Activated CD4-positive, alpha-beta memory T cell treated with anti-CD3 and anti-CD28 coated beads for 36 hours (primary cell): ENCODE data around the gene CCDC85C. TPM values are rescaled to one million over a fixed set of nuclear protein-coding genes. Genes with fewer than 3 reads are reported as not detected.

Experiments
- CTCF ChIA-PET: fragments of 350-600 bp; sonication (Branson Sonifier 250); formaldehyde crosslinking; loops from one replicate; lab custom pipeline; 2021; ENCODE audit warnings: antibody characterized with exemption, inconsistent platforms; lab: Charles Lee
- POLR2A ChIA-PET: fragments of 350-600 bp; sonication (Branson Sonifier 250); formaldehyde crosslinking; loops from one replicate; lab custom pipeline; 2021; ENCODE audit warnings: antibody characterized with exemption; lab: Charles Lee
- DNase-seq: peaks from one replicate; pipeline ENCODE4 v3.0.0-alpha.2; 2020
- H3K27ac Mint-ChIP-seq: one replicate; pipeline ENCODE4 v1.8.0; 2021; ENCODE audit warnings: mixed read lengths
- H3K27me3 Mint-ChIP-seq: one replicate; pipeline ENCODE4 v1.8.0; 2021; ENCODE audit warnings: mixed read lengths
- H3K36me3 Mint-ChIP-seq: one replicate; pipeline ENCODE4 v1.8.0; 2021; ENCODE audit warnings: mixed read lengths
- H3K4me1 Mint-ChIP-seq: one replicate; pipeline ENCODE4 v1.8.0; 2021; ENCODE audit warnings: low read depth, mixed read lengths
- H3K4me3 Mint-ChIP-seq: one replicate; pipeline ENCODE4 v1.8.0; 2021; ENCODE audit warnings: mild to moderate bottlenecking, mixed read lengths
- H3K9me3 Mint-ChIP-seq: one replicate; pipeline ENCODE4 v1.8.0; 2021; ENCODE audit warnings: mixed read lengths
- intact Hi-C: fragments of 100-400 bp; cut with micrococcal nuclease; formaldehyde crosslinking; loops from one replicate; pipeline ENCODE4 v1.15.1; 2023
- total RNA-seq, 2 experiments: library from RNA; stranded (reverse); gene quantifications; one replicate each; pipeline ENCODE4 v1.2.3, GENCODE V29; 2021

CCDC85C gene
- 10 to 100 TPM; 10.7 to 12.3 TPM for total RNA-seq

DNA sequence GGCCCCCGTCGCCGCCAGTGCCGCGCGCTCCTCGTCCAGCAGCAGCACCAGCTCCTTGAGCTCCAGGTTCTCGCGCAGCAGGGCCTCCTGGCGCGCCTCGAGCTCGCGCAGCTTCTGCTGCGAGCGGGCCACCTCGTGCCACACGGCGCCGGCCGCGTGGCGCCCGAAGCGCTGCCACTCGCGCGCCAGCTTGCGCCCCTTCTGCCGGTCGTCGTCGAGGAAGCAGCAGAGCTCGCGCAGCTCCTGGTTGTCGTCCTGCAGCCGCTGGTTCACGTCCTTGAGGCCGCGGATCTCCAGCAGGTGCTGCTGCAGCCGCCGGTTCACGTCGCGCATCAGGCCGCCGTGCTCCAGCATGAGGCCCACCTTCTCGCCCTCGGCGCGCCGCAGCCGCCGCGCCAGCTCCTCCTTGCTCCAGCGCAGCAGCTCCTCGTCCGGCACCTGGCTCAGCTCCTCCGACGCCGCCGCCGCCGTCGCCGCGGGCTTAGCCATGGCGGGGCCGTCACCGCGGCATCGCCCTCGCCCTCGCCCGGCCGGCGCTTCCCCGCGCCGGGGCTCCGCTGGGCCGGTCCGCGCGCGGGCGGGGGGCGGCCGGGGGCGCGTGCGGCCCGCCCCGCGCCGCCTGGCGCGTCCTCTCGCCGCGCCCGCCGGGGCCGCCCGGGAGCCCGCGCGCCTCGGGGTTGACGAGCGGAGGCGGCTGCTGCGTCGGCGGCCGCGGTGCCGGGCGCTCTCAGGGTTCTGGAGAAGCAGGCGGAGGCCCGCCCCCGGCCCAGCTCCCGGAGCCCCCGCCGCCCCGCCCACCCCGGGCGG, at the start of gene CCDC85C:
Gene CCDC85C, minus strand, starts transcription at position 737 of the 807 bp plus-strand sequence. Its CDS starts 248 bp downstream, at position 489.
- H3K27ac Mint-ChIP-seq, result peak within 1 kb of the TSS; percentile 79
- DNase-seq, result peak; percentile 67
- CTCF ChIA-PET, result interaction anchor here (0.9 to 1.5 kb wide), 4 partner anchors 9 to 80 kb away, joined by 3 to 8 read pairs (median 4); partner anchors contain the start of gene CYP46A1

GRCh38 chr14:99651953-99652746, 48.1 kb upstream of the CCDC85C start:
- Mint-ChIP-seq H3K4me1 (no peaks in the 10 kb centered on the region), H3K27me3 (peaks cover 21% of the 10 kb centered on the region), H3K9me3 (no peaks in the 10 kb centered on the region), H3K27ac (no peak overlapping the region), H3K4me3 (no peak overlapping the region), H3K36me3 (no peaks in the 10 kb centered on the region)
- ChIA-PET POLR2A (no interaction called here), CTCF (no interaction called here)
- intact Hi-C loops, result no loop called here
- DNase-seq, result no peak

More for the DNA sequence above, at the start of gene CCDC85C:
- POLR2A ChIA-PET, result interaction anchor here (0.6 to 2.8 kb wide), 4 partner anchors 9 to 123 kb away, joined by 3 to 12 read pairs (median 8); partner anchors contain the start of genes CCNK, CYP46A1 and SETD3
- Mint-ChIP-seq H3K4me1 (peaks cover 26% of the 10 kb centered on the region), H3K9me3 (no peaks in the 10 kb centered on the region), H3K27me3 (no peaks in the 10 kb centered on the region), H3K36me3 (no peaks in the 10 kb centered on the region), H3K4me3 (peak within 1 kb of the TSS; percentile 90)
- intact Hi-C loops, result loop anchor here (1.0 to 10.0 kb wide), 3 partner anchors 79 to 461 kb away; partner anchors contain the start of genes CCNK and EVL

GRCh38 chr14:99650189-99650588, 46.2 kb upstream of the CCDC85C start:
- intact Hi-C loops, result no loop called here
- no peaks in the 10 kb centered on the region for H3K9me3 Mint-ChIP-seq
- ChIA-PET POLR2A (no interaction called here), CTCF (no interaction called here)
- DNase-seq, result no peak
- no peak overlapping the region for H3K27ac Mint-ChIP-seq
- H3K27me3 Mint-ChIP-seq, result peaks cover 24% of the 10 kb centered on the region
- H3K36me3 Mint-ChIP-seq, result no peaks in the 10 kb centered on the region
- no peak overlapping the region for H3K4me3 Mint-ChIP-seq
- H3K4me1 Mint-ChIP-seq, result peaks cover 4% of the 10 kb centered on the region

GRCh38 chr14:99649643-99650042, 45.6 kb upstream of the CCDC85C start:
- ChIA-PET POLR2A (no interaction called here), CTCF (no interaction called here)
- H3K4me1 Mint-ChIP-seq, result peaks cover 4% of the 10 kb centered on the region
- no peak overlapping the region for H3K27ac Mint-ChIP-seq
- H3K36me3 Mint-ChIP-seq, result no peaks in the 10 kb centered on the region
- H3K27me3 Mint-ChIP-seq, result peaks cover 24% of the 10 kb centered on the region
- intact Hi-C loops, result no loop called here
- no peaks in the 10 kb centered on the region for H3K9me3 Mint-ChIP-seq
- H3K4me3 Mint-ChIP-seq, result no peak overlapping the region
- no peak for DNase-seq

- POLR2A ChIA-PET, result no interaction called here
- Mint-ChIP-seq H3K36me3 (no peaks in the 10 kb centered on the region), H3K4me3 (no peak overlapping the region), H3K27me3 (peaks cover 25% of the 10 kb centered on the region), H3K9me3 (no peaks in the 10 kb centered on the region), H3K4me1 (peaks cover 4% of the 10 kb centered on the region), H3K27ac (no peak overlapping the region)
- DNase-seq, result no peak
- intact Hi-C loops, result no loop called here
- CTCF ChIA-PET, result no interaction called here
Measured at GRCh38 chr14:99649219-99649618, 45.2 kb upstream of the CCDC85C start.

DNA sequence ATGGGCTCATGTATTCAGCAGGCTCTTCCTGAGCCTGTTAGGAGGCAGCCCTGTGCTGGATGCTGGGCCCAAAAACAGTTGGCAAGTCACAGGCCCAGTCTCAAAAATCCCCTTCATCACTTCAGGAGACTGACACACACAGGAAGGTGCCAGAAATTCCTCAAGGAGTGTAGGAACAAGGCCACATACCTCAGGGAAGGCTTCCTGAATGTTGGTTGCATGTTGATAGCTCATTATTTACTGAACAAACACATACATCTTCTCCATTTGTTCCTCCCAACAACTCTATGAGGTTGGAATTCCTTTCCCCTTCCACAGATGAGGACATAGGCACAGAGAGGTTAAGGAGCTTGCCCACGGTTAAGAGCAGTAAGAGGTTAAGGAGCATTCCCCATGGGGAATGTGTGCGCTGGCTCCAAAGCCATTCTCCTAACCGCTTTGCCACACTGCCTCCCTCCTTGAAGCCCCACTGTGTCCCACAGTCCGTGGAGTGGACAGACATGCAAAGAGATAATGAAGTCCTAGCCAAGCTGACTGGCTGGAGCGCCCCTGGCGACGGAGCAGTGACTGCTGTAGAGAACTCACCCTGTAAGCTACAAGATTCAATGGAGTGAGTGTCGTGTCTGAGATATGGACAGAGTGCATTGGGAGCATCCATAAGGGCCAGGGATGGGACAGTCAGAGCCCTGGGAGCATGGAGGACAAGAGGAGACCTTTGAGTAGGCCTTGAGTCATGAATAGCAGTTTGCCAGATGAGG, 44.2 kb upstream of the CCDC85C start:
- Mint-ChIP-seq H3K36me3 (no peaks in the 10 kb centered on the region), H3K27ac (no peak overlapping the region), H3K4me3 (no peak overlapping the region), H3K4me1 (peaks cover 4% of the 10 kb centered on the region), H3K9me3 (no peaks in the 10 kb centered on the region), H3K27me3 (peaks cover 28% of the 10 kb centered on the region)
- ChIA-PET CTCF (no interaction called here), POLR2A (no interaction called here)
- intact Hi-C loops, result no loop called here
- no peak for DNase-seq

- CTCF ChIA-PET, result no interaction called here
- peaks cover 4% of the 10 kb centered on the region for H3K4me1 Mint-ChIP-seq
- POLR2A ChIA-PET, result no interaction called here
- H3K36me3 Mint-ChIP-seq, result no peaks in the 10 kb centered on the region
- no peak overlapping the region for H3K4me3 Mint-ChIP-seq
- H3K9me3 Mint-ChIP-seq, result no peaks in the 10 kb centered on the region
- no peak for DNase-seq
- no peak overlapping the region for H3K27ac Mint-ChIP-seq
- intact Hi-C loops, result no loop called here
- H3K27me3 Mint-ChIP-seq, result peaks cover 28% of the 10 kb centered on the region
Measured at GRCh38 chr14:99647411-99647810, 43.4 kb upstream of the CCDC85C start.

GRCh38 chr14:99645545-99646505, 41.8 kb upstream of the CCDC85C start:
- DNase-seq, result no peak
- no peaks in the 10 kb centered on the region for H3K36me3 Mint-ChIP-seq
- H3K27ac Mint-ChIP-seq, result no peak overlapping the region
- H3K9me3 Mint-ChIP-seq, result no peaks in the 10 kb centered on the region
- H3K4me3 Mint-ChIP-seq, result no peak overlapping the region
- peaks cover 4% of the 10 kb centered on the region for H3K4me1 Mint-ChIP-seq
- CTCF ChIA-PET, result no interaction called here
- peaks cover 21% of the 10 kb centered on the region for H3K27me3 Mint-ChIP-seq
- intact Hi-C loops, result no loop called here
- POLR2A ChIA-PET, result no interaction called here

GRCh38 chr14:99644723-99645544, 40.9 kb upstream of the CCDC85C start, which contains the start of gene HHIPL1:
TSS of gene HHIPL1 (plus strand) at chr14:99645129. CDS start at chr14:99645208, 79 bp downstream.
- Mint-ChIP-seq H3K36me3 (no peaks in the 10 kb centered on the region), H3K27me3 (peaks cover 21% of the 10 kb centered on the region), H3K4me1 (peaks cover 4% of the 10 kb centered on the region), H3K4me3 (no peak within 1 kb of the TSS), H3K9me3 (no peaks in the 10 kb centered on the region), H3K27ac (no peak within 1 kb of the TSS)
- intact Hi-C loops, result no loop called here
- CTCF ChIA-PET, result no interaction called here
- POLR2A ChIA-PET, result no interaction called here
- no peak for DNase-seq

DNA sequence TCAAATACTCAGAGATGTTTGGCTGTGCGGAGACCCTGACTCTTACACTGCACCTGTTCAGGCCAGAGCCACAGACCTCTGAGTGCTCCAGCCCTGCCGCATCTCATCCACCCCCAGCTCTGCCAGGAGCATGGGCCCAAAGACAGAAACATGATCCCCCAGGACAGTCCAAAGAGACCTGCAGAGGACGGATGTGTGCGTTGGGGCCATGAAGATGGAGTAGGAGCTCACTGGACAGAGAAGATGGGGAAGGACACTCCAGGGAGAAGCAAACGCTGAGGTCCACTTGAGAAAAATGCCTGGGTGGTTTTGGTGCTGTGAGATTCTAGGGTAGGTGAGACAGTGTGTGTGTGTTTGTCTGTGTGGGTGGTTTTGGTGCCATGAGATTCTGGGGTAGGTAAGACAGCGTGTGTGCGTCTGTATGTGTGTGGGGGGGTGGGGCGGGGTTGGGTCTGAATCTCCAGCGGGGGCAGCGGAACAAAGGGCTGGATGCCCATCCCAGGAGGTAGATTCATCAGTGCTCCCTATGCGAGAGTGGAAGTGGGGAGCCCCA, 40.1 kb upstream of the CCDC85C start:
- ChIA-PET POLR2A (no interaction called here), CTCF (no interaction called here)
- Mint-ChIP-seq H3K36me3 (no peaks in the 10 kb centered on the region), H3K9me3 (no peaks in the 10 kb centered on the region), H3K4me1 (peaks cover 4% of the 10 kb centered on the region), H3K27me3 (peaks cover 21% of the 10 kb centered on the region), H3K4me3 (no peak overlapping the region), H3K27ac (no peak overlapping the region)
- intact Hi-C loops, result no loop called here
- no peak for DNase-seq
